Keratinocyte (primary cell): ENCODE data around the gene CRISPLD2.

ENCODE experiments used
- EZH2 ChIP-seq: IDR thresholded peaks from one replicate; pipeline ENCODE4 v1.6.1; 2012; ENCODE audit warnings: inconsistent platforms, mild to moderate bottlenecking, low read length, moderate library complexity
- TF ChIP-seq, protein P1 (sequence below), 3 experiments: IDR thresholded peaks in 1 of 3; conservative IDR thresholded peaks in 1 of 3; optimal IDR thresholded peaks in 1 of 3; 2 replicates in 2 of 3; 3 replicates in 1 of 3; pipeline versions ENCODE3 to v1.5.1; 2011; ENCODE audit warnings: low read length in 3 of 3, mild to moderate bottlenecking in 3 of 3, moderate library complexity in 2 of 3, control low read depth in 1 of 3, inconsistent platforms in 1 of 3; ENCODE audit not compliant: insufficient read depth in 2 of 3; ENCODE audit errors: extremely low read depth in 1 of 3

DNA sequence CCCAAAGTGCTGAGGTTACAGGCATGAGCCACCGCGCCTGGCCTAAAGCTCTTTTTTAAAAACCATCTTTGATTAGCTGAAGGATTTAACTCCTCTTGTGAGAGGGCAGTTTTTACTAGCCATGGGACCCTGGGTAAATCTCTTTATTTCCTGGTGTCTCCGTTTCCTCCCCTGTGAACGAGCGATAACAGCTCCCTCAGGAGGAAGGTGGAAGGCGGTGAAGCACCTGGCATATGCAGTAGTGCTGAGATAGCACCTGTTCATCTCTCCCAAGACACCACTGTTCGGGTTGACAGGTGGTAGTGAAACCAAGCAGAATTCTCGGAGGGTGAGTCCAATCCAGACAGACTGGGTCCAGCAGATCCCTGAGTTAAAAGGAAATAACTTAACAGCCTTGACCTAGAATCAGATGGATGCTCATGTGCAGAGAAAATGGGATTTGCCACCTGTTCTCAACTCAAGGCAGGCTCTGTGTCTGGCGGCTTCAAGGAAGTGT is 86.2 kb downstream of the CRISPLD2 start:
- TF ChIP-seq, protein P1, sequence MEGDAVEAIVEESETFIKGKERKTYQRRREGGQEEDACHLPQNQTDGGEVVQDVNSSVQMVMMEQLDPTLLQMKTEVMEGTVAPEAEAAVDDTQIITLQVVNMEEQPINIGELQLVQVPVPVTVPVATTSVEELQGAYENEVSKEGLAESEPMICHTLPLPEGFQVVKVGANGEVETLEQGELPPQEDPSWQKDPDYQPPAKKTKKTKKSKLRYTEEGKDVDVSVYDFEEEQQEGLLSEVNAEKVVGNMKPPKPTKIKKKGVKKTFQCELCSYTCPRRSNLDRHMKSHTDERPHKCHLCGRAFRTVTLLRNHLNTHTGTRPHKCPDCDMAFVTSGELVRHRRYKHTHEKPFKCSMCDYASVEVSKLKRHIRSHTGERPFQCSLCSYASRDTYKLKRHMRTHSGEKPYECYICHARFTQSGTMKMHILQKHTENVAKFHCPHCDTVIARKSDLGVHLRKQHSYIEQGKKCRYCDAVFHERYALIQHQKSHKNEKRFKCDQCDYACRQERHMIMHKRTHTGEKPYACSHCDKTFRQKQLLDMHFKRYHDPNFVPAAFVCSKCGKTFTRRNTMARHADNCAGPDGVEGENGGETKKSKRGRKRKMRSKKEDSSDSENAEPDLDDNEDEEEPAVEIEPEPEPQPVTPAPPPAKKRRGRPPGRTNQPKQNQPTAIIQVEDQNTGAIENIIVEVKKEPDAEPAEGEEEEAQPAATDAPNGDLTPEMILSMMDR (optimal IDR thresholded peaks at IDR 0.05 in 1 of 3, IDR thresholded peaks at IDR 0.05 in 1 of 3, conservative IDR thresholded peaks at IDR 0.05 in 1 of 3; ENCODE audit: extremely low read depth in 1 of 3, insufficient read depth in 2 of 3, low read length in 3 of 3) = no peak
- no peak for TF ChIP-seq EZH2
